Stimulated activated CD8-positive, alpha-beta memory T cell treated with anti-CD3 and anti-CD28 coated beads, Interleukin-7, amount 100 ng/mL, for 24 hours (primary cell): Measurements from ENCODE around the gene LRRC17.

Experiments used
- DNase-seq: peaks from one replicate; pipeline ENCODE4 v3.0.0-alpha.2; 2020; ENCODE audit warnings: low read depth

LRRC17 gene

GRCh38 chr7:102912742-102913141 is at the start of gene LRRC17:
Gene LRRC17, plus strand, starts transcription at chr7:102913000. Its CDS starts 20,914 bp downstream, at chr7:102933914.
- no peak for DNase-seq

GRCh38 chr7:102864958-102865357 is 47.8 kb upstream of the LRRC17 start:
- no peak for DNase-seq

GRCh38 chr7:102866535-102867215 is 46.1 kb upstream of the LRRC17 start:
- DNase-seq = no peak

- DNase-seq = no peak
Measured at GRCh38 chr7:102869195-102869594, 43.6 kb upstream of the LRRC17 start.

GRCh38 chr7:102872460-102872859 is 40.3 kb upstream of the LRRC17 start:
- no peak for DNase-seq

GRCh38 chr7:102873470-102874165 is 39.2 kb upstream of the LRRC17 start:
- no peak for DNase-seq

DNA sequence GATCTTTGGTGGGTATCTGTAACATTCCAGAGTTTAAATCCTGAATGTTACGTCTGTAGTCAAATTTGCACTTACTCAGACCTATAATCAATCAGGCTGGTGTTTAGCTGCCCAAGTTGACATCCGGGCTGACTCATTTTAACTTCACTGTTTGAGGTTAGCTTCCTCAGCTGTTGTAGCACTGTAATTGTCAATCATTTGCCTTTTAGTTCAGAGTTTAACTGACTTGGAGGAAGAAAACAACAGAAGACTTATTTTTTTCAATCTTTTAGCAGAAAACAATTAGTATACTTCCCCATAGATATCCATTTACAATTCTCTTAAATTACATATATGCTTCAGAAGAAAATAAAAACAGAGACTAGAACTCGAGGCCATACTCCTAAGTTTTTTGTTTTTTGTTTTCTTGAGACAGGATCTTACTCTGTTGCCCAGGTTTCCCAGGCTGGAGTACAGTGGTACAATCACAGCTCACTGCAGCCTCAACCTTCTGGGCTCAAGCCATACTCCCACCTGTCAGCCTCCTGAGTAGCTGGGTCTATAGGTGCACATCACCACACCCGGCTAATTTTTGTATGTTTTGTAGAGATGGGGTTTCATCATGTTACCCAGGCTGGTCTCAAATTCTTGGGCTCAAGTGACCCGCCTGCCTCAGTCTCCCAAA is 38.5 kb upstream of the LRRC17 start:
- DNase-seq = no peak

DNA sequence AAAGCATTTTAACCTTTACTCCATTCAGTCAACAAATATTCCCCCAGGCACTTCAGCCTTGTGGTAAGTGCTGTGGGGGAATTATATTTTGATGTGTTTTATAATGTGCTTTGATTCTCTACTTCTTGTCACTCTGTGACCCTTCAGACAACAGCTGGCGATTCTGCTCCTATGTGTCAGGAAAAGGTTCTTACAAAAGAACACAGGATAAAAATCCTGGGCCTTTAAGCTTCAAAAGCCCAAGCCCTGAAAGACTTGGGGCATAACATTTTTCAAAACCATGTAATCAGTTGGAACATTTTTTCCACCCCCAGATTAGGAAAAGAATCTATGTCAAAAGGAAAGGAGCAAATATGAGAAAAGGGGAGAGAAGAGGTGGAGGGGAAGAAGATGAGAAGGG is 37.8 kb upstream of the LRRC17 start:
- no peak for DNase-seq

GRCh38 chr7:102875700-102876295 is 37.0 kb upstream of the LRRC17 start:
- no peak for DNase-seq

DNA sequence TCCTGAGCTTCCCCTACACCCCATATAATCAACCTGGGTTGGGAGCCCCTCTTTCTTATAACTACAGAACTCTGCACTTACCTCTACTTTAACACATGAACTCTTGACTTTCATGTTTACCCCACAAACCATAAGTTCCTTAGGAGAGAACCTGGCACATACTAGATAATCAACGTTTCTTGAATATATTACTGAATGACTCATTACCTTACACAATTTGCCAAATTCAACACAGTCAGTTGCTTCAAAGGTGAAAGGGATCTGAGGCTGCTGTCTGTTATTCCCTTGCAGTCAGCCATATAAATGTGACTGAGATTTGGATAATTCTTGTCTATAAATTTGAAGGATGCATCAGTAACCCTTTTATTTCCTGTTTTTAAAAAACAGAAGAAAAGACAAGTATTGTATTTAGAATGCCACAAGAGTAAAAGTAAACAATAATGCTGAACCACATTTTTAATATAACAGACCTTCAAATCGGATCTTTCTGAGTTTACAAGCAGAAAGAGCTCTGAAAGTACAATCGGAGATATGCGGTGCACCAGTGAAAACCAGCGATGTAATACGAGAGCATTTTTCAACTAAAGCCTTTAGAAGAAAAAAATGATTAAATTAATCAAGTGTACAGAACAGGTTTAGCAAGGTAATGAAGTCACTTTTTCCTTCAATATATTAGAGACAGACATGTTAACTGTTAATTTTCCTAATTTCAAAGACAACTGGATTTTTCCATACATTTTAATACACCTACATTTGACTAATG is 29.5 kb upstream of the LRRC17 start:
- no peak for DNase-seq

DNA sequence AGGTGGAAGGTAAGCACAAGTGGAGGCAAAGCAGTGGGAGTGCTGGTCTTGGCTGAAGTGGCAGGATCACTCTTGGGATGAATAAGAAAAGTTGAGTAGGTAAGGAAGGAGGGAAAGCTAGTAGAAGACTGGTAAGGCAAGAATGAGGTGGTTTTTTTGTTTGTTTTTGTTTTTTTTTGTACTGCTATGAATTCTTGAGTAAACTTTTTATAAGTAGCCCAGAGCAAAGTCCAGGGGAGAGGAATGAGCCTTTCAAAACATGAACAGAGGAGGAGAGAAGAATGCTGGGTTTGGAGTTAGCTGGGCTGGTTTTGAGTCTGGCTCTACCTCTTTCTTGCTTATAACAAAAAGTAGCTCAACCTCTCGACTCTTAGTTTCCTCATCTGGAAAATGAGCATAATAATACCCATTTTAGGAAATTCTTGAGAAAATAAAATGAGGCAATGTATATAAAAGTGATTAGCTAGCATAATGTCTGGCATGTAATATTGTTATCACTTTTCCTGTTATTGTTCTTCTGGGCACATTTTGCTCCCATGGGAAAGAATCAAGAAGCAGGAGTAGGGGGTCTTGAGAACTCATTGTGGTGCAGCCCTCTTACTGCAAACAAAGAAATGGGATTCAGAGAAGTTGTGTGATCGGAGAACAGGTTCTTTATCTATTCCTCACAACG is 24.1 kb upstream of the LRRC17 start:
- no peak for DNase-seq

DNA sequence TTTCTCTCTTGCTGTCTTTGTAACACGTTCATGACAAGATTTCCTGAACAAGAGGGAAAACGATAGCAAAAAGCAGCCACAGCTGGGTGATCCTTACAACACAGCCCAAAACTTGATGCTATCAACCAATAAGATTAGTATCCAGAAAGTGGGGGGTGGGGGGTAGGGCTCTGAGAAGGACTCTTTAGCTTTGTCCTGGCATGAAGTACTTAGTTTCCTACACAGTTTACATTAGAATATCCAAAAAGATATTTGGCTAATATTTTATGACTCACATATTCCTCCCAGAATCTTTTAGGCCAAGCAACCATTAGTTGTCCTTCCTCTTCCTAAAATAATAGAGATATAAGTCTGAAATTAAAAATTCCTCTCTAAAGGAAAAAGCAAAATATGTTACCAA is 22.9 kb upstream of the LRRC17 start:
- DNase-seq = no peak

DNA sequence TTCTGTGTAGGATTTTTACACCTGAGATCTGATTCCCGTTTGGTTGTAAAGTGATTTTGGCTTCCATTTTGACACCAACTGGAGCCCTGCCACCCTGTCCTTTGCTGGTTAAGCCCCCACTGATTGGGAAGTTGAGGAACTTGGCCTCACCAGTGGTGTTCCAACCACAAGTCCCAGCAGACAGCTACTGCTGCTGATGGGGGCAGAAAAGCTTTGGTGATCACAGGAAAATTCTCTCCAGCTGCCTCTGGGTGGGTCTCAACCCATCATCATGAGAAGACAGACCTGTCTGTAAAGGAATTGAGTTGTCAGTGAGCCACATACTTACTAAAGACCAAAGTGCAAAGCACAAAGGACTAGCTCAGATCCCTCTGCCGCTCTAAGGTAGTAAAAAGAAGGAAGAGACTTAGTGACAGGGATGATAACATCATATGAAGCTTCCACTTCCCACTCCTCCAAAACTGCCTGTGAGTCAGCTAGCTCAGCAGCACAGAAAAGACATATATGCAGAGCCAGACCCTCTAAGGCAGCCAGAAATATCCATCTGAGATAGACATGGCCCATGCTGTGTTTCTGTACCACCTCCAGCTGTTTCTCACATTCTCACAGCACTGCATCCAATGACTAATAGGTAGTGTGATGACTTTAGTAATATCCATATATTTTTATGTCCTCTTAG is 22.4 kb upstream of the LRRC17 start:
- DNase-seq = no peak

DNA sequence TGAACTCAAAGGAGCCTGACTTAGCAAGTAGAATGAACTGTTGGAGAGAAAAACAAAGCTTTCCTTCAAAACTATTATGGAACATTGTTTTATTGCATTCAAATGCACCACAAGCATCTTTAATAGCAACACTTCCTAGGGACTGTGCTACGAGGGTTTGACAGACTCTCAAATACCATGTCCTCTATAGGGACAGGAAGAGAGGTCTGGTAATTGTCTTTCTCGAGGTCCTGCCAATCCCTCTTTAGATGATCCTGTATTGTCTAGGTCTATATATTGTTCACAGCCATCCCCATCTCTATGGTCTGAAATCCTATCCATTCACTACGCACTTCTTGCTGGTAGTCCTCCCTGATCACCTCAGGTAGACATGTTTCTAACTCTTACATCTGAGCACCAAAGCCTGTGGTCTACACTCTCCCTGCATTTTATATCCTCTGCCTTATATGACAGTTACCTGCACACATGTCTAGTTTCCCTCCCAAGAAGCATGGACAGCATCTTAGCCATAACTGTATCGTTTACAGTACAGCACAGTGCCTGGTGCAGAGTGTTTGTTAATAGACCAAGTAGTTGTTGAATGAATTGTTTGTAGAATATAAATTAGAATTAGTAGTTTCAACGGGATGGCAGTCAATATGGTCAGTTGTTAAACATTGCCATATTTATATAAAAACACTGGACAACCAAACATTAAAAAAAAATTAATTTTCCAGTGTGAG is 21.7 kb upstream of the LRRC17 start:
- no peak for DNase-seq

DNA sequence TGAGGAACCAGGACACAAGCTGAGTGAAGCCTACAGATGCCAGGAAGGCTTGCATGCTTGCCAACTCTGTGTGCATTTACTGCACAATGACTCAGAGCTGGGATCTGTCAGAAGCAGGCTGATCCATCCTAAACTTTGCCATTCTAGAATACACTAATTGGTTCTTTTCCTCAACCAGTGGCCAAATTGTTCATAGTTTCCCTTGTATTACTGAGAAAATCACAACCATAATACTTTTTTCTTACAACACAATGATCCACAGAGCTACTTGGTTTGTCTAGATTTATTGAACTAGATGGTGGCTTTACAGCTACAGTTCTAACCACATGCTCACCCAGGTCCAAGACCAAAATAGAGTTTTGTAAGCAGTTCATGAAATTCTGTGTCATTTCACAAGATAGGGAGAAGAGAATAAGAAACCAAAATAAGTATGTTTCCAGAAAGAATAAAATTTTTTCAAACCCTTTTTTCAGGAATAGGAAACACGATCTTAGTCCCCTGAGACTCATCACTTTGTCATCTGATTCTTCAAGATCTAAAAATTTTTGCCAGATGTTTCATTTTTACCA is 21.0 kb upstream of the LRRC17 start:
- no peak for DNase-seq

DNA sequence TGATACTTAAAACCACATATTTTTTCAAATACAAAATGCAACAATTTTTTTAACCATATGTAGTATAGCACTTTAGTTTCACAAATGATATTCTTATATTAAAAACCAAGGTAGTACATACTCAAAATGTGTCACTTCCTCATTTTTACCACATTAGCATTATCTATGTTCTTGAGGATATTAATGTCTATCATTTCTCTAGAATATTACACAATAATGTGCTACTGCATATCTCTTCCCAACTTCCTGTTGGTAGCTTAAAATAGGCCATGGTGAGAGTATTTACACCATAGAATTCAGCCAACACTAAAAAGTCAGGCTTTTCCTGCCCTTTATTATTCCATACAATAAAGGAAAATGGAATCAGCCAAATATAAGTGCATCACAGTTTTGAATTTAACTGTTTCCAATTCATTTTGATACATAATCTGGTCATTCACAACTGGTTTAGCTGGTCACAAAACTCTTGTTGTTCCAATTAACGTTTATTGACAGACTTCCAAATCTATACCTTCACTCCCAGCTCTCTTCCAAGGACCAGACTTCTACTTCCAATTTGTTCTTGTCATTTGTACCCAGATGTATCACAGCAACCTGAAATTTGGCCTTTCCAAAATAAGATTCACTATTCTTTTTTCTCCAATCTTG is 20.0 kb upstream of the LRRC17 start:
- DNase-seq = no peak

DNA sequence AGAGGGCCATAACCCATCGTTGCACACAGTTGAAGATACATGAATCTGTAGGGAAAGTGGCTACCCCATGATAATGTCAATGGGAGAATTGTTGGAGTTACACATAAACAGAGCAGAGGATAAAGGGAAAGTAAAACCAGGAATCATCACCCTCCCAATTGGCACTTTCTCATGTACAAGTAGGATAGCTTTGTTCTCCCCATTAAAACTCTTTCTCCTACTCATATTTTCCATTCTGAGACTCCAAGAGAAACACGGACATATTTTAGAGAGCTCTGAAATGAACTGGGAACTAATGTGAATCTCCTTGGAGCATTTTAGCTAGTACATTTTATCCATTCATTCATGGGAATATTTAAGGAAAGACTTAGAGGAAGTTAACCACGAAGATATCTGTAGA is 17.2 kb upstream of the LRRC17 start:
- DNase-seq = no peak

DNA sequence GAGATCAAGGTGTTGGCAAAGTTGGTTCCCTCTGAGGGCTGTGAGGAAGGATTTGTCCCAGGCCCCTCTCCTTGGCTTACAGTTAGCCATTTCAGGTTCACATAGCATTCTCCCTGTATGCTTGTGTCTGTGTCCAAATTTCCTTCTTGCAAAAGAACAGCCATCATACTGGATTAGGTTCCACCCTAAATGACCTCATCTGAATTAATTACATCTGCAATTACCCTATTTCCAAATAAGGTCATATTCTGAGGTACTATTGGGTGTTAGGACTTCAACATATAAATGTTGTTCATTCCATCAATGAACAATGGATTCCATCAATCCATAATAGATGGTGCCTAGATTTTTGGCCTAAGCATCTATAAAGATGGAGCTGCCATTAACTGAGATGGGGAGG is 16.2 kb upstream of the LRRC17 start:
- DNase-seq = no peak

DNA sequence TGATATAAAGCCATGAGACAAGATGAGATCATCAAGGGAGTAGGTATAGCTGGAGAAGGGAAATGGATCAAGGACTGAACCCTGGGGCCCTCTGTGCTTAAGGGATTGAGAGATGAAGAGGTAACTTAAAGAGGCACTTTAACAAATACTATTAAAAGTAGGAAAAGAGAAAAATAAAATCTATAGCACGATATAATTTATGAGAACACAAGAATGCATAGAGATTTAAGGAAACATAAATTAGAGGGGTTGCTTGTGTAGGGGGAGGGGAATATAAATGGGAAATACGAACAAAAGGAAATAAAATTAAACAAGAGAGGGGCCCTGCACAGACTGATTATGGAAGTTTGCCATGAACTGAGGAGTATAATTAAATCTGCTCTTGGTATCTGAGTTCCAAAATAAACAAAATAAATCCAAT is 15.6 kb upstream of the LRRC17 start:
- no peak for DNase-seq
